Neural cell (in vitro differentiated cells): ENCODE data around the gene PLXNA4. TPM values are rescaled to one million over a fixed set of nuclear protein-coding genes. Genes with fewer than 3 reads are reported as not detected.

ENCODE experiments used
- H2AFZ ChIP-seq: fragments of 200-600, 300-800 bp; sonication (generic), shearing (Covaris generic); 2 replicates; pipeline ENCODE4 v1.6.0; 2014; ENCODE audit warnings: low read depth, mild to moderate bottlenecking, antibody characterized with exemption, low read length, moderate library complexity
- H3F3A ChIP-seq: fragments of 200-600 bp; shearing (Covaris generic); 2 replicates; pipeline ENCODE4 v1.6.1; 2016; ENCODE audit warnings: mild to moderate bottlenecking, moderate library complexity, mixed read lengths, antibody characterized with exemption, low read length; ENCODE audit not compliant: insufficient read depth, poor library complexity, severe bottlenecking
- H3K27ac ChIP-seq: fragments of 200-600, 300-800 bp; sonication (generic), shearing (Covaris generic); 2 replicates; pipeline ENCODE4 v1.5.1; 2014; ENCODE audit warnings: mild to moderate bottlenecking, low read length, moderate library complexity
- H3K27me3 ChIP-seq: fragments of 300-800, 200-600 bp; sonication (generic), shearing (Covaris generic); 2 replicates; pipeline ENCODE4 v1.6.0; 2014; ENCODE audit warnings: mild to moderate bottlenecking, low read depth, low read length, moderate library complexity; ENCODE audit not compliant: insufficient read depth
- H3K36me3 ChIP-seq: fragments of 300-800, 200-600 bp; sonication (generic), shearing (Covaris generic); 2 replicates; pipeline ENCODE4 v1.5.1; 2014; ENCODE audit warnings: mild to moderate bottlenecking, antibody characterized with exemption, low read length, moderate library complexity; ENCODE audit not compliant: insufficient read depth
- H3K4me2 ChIP-seq: fragments of 300-800, 200-600 bp; sonication (generic), shearing (Covaris generic); 2 replicates; pipeline ENCODE4 v1.6.0; 2014; ENCODE audit warnings: mild to moderate bottlenecking, low read length
- H3K4me3 ChIP-seq: fragments of 300-800, 200-600 bp; sonication (generic), shearing (Covaris generic); 2 replicates; pipeline ENCODE4 v1.5.1; 2014; ENCODE audit warnings: mild to moderate bottlenecking, low read length, moderate library complexity
- H3K79me2 ChIP-seq: fragments of 200-600 bp; shearing (Covaris generic); replicated peaks from 2 replicates; pipeline ENCODE4 v1.6.0; 2014; ENCODE audit warnings: mild to moderate bottlenecking, low read length, moderate library complexity; ENCODE audit not compliant: insufficient read depth
- H3K9ac ChIP-seq: fragments of 300-800, 200-600 bp; sonication (generic), shearing (Covaris generic); 2 replicates; pipeline ENCODE4 v1.6.1; 2016; ENCODE audit warnings: mild to moderate bottlenecking, low read length, mixed read lengths
- H3K9me2 ChIP-seq: fragments of 200-600 bp; shearing (Covaris generic); 2 replicates; pipeline ENCODE4 v1.6.1; 2016; ENCODE audit warnings: mild to moderate bottlenecking, low read length, mixed read lengths; ENCODE audit not compliant: insufficient read depth
- H3K9me3 ChIP-seq: fragments of 200-600, 300-800 bp; sonication (generic), shearing (Covaris generic); 2 replicates; pipeline ENCODE4 v1.6.1; 2016; ENCODE audit warnings: mild to moderate bottlenecking, mixed run types, low read length, moderate library complexity, mixed read lengths
- H4K20me1 ChIP-seq: fragments of 200-600 bp; shearing (Covaris generic); 2 replicates; pipeline ENCODE4 v1.6.1; 2016; ENCODE audit warnings: mild to moderate bottlenecking, mixed run types; ENCODE audit not compliant: insufficient read depth
- EP300 ChIP-seq: fragments of 450-650 bp; conservative IDR thresholded peaks from 2 replicates; pipeline ENCODE4 v1.6.1; 2014; ENCODE audit warnings: antibody characterized with exemption, mild to moderate bottlenecking, moderate library complexity; ENCODE audit not compliant: poor library complexity, severe bottlenecking
- EZH2 ChIP-seq: fragments of 200-600, 300-800 bp; shearing (Covaris generic), sonication (generic); IDR thresholded peaks from 2 replicates; pipeline ENCODE4 v1.6.1; 2014; ENCODE audit warnings: antibody characterized with exemption, low read length, borderline replicate concordance, mild to moderate bottlenecking; ENCODE audit not compliant: insufficient read depth, poor library complexity, severe bottlenecking
- MXI1 ChIP-seq: fragments of 450-650 bp; conservative IDR thresholded peaks from 2 replicates; pipeline ENCODE4 v1.6.1; 2014; ENCODE audit warnings: antibody characterized with exemption, mild to moderate bottlenecking; ENCODE audit not compliant: poor library complexity, severe bottlenecking
- POLR2AphosphoS5 ChIP-seq: IDR thresholded peaks from 2 replicates; pipeline ENCODE4 v1.6.1; 2012
- RAD21 ChIP-seq: fragments of 450-650 bp; conservative IDR thresholded peaks from 2 replicates; pipeline ENCODE4 v1.6.1; 2014; ENCODE audit warnings: antibody characterized with exemption, mild to moderate bottlenecking, moderate library complexity
- SMC3 ChIP-seq: fragments of 450-650 bp; conservative IDR thresholded peaks from 2 replicates; pipeline ENCODE4 v1.6.1; 2014; ENCODE audit warnings: antibody characterized with exemption, mild to moderate bottlenecking, moderate library complexity; ENCODE audit not compliant: poor library complexity
- TAF1 ChIP-seq: IDR thresholded peaks from 2 replicates; pipeline ENCODE4 v1.6.1; 2012; ENCODE audit warnings: low read depth
- polyA plus RNA-seq: library from polyadenylated mRNA; depleted of rRNA; stranded (reverse); fragments of >200 nt; gene quantifications from 2 replicates; pipeline ENCODE4 v1.2.3, GENCODE V29; 2014
- TF ChIP-seq, protein P1 (sequence below): IDR thresholded peaks from 2 replicates; pipeline ENCODE4 v1.6.1; 2012; ENCODE audit warnings: borderline replicate concordance
- TF ChIP-seq, protein P2 (sequence below): fragments of 450-650 bp; IDR thresholded peaks from 2 replicates; pipeline ENCODE4 v1.5.1; 2014; ENCODE audit warnings: antibody characterized with exemption, mild to moderate bottlenecking, moderate library complexity; ENCODE audit not compliant: poor library complexity, severe bottlenecking

The PLXNA4 gene
- polyA plus RNA-seq, 1 donor from 2014 or later: 7.2 TPM

DNA sequence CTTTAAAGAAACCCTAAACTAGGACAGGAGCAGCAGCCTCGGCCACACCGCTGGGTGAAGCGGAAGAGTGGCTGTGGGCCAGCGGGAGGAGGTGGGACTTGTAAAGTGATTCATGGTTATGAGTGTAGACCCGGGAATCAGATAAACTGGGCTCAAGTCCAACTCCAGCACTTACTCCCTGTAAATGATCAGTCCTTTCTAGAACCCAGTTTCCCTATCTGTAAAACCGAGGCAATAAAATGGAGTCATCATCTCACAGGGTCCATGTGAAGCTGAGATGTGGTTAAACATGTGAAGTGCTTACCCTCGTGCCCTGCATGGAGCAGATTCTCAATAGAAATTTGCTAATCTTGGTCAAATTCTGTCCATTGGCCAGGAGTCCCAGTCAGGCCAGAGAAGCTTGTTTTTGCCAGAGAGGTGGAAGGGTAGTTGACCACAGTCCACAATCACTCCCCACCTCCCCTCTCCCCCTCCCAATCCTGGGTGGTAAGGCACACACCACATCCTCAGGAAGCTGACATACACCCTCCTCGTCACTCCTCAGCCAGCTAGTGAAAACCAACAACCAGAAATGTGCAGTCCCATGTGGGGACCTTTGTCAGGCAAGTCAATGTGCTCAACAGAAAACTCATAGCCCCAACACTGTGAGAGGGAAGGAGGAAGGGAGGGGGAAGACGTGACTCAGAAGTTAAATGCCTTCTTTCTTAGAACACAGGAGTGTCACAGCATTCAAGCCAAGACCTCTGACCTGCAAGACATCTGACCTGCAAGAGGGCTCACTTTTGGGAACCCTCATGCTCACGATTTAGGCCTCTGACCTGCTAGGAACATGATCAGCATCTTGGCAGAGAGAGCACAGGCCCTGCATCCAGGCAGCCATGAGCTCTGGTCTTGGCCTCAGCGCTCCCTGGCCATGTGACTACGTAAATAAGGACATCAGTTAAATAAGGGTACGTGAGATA, 145.1 kb downstream of the PLXNA4 start:
- Histone ChIP-seq H3K9me3 (no peaks in the 10 kb centered on the region), H3F3A (no peaks in the 10 kb centered on the region), H3K9ac (no peak overlapping the region), H2AFZ (no peak overlapping the region), H3K27me3 (no peaks in the 10 kb centered on the region), H3K4me3 (no peak overlapping the region), H3K36me3 (no peaks in the 10 kb centered on the region), H3K9me2 (no peaks in the 10 kb centered on the region), H3K79me2 (no peaks in the 10 kb centered on the region), H4K20me1 (no peaks in the 10 kb centered on the region), H3K4me2 (no peak overlapping the region), H3K27ac (no peak overlapping the region)
- TF ChIP-seq, protein P1, sequence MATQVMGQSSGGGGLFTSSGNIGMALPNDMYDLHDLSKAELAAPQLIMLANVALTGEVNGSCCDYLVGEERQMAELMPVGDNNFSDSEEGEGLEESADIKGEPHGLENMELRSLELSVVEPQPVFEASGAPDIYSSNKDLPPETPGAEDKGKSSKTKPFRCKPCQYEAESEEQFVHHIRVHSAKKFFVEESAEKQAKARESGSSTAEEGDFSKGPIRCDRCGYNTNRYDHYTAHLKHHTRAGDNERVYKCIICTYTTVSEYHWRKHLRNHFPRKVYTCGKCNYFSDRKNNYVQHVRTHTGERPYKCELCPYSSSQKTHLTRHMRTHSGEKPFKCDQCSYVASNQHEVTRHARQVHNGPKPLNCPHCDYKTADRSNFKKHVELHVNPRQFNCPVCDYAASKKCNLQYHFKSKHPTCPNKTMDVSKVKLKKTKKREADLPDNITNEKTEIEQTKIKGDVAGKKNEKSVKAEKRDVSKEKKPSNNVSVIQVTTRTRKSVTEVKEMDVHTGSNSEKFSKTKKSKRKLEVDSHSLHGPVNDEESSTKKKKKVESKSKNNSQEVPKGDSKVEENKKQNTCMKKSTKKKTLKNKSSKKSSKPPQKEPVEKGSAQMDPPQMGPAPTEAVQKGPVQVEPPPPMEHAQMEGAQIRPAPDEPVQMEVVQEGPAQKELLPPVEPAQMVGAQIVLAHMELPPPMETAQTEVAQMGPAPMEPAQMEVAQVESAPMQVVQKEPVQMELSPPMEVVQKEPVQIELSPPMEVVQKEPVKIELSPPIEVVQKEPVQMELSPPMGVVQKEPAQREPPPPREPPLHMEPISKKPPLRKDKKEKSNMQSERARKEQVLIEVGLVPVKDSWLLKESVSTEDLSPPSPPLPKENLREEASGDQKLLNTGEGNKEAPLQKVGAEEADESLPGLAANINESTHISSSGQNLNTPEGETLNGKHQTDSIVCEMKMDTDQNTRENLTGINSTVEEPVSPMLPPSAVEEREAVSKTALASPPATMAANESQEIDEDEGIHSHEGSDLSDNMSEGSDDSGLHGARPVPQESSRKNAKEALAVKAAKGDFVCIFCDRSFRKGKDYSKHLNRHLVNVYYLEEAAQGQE: no peak
- TF ChIP-seq EZH2: no peak
- no peak for TF ChIP-seq SMC3
- no peak for TF ChIP-seq POLR2AphosphoS5
- TF ChIP-seq RAD21: no peak
- no peak for TF ChIP-seq TAF1
- TF ChIP-seq EP300: no peak
- TF ChIP-seq MXI1: no peak
- TF ChIP-seq, protein P2, sequence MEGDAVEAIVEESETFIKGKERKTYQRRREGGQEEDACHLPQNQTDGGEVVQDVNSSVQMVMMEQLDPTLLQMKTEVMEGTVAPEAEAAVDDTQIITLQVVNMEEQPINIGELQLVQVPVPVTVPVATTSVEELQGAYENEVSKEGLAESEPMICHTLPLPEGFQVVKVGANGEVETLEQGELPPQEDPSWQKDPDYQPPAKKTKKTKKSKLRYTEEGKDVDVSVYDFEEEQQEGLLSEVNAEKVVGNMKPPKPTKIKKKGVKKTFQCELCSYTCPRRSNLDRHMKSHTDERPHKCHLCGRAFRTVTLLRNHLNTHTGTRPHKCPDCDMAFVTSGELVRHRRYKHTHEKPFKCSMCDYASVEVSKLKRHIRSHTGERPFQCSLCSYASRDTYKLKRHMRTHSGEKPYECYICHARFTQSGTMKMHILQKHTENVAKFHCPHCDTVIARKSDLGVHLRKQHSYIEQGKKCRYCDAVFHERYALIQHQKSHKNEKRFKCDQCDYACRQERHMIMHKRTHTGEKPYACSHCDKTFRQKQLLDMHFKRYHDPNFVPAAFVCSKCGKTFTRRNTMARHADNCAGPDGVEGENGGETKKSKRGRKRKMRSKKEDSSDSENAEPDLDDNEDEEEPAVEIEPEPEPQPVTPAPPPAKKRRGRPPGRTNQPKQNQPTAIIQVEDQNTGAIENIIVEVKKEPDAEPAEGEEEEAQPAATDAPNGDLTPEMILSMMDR: no peak

DNA sequence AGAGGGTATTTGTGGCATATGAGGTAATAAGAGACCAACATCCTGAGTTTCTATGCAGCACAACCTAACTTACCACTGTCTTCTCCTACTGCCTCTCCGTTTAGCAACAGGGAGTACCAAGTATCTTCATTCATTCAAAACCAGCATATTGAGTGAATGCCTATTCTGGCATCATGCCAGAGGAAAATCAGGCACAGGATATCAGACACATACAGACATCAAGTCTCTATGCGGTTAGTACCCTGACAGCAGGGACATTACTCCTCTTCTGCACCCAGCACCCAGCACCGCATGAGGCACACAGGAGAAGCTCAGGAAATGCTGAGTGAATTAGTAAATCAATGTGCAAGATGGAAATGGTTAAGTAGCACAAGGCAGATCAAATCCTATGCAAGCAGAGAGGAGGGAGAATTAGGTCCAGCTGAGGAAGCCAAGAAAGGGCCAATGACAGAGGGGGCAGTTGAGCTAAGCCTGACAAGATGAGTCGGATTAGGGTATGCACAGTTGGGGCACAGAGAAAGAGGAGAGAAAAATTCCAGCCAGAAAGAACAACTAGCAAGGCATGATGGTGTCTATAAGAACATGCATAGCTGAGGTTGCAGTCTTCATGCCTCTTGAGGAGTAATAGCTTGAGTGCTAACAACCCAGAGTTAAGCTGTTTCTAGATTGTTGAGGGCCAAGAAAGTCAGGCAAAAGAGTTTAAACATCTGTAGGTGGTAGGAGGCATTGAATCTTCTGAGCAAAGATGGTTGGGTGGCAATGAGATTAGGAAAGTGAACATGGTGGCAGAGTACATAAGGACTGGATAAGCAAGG, 146.0 kb downstream of the PLXNA4 start:
- no peak for TF ChIP-seq SMC3
- no peak for TF ChIP-seq EZH2
- no peak for TF ChIP-seq EP300
- TF ChIP-seq, protein P2: no peak
- no peak for TF ChIP-seq RAD21
- TF ChIP-seq, protein P1: no peak
- TF ChIP-seq MXI1: no peak
- no peak for TF ChIP-seq TAF1
- no peak for TF ChIP-seq POLR2AphosphoS5
- H3K27me3 ChIP-seq: no peaks in the 10 kb centered on the region
- no peaks in the 10 kb centered on the region for H4K20me1 ChIP-seq
- H3K9me2 ChIP-seq: no peaks in the 10 kb centered on the region
- no peak overlapping the region for H3K27ac ChIP-seq
- no peak overlapping the region for H3K4me3 ChIP-seq
- no peak overlapping the region for H3K9ac ChIP-seq
- no peaks in the 10 kb centered on the region for H3K36me3 ChIP-seq
- no peak overlapping the region for H3K4me2 ChIP-seq
- no peak overlapping the region for H2AFZ ChIP-seq
- no peaks in the 10 kb centered on the region for H3K9me3 ChIP-seq
- H3F3A ChIP-seq: no peaks in the 10 kb centered on the region
- no peaks in the 10 kb centered on the region for H3K79me2 ChIP-seq
